Subcutaneous adipose tissue (tissue), 4 donors: Measurements from ENCODE around the gene CACYBP. TPM values are rescaled to one million over a fixed set of nuclear protein-coding genes. Genes with fewer than 3 reads are reported as not detected.

Source experiments
- small RNA-seq: library from RNA; depleted of rRNA; stranded (forward); fragments of <200 nt; gene quantifications from one replicate; pipeline ENCODE3, GENCODE V24; 2016
- total RNA-seq, 4 donors: library from RNA; depleted of rRNA; stranded (reverse); fragments of >200 nt; gene quantifications; one replicate each; pipeline ENCODE4 v1.1.0, GENCODE V29; 2016
- TF ChIP-seq, protein P1 (sequence below): fragments of 450-650 bp; IDR thresholded peaks from one replicate; pipeline ENCODE4 v1.5.1; 2016; ENCODE audit warnings: low read depth, mild to moderate bottlenecking, control low read depth, antibody characterized with exemption, moderate library complexity

Gene CACYBP
- total RNA-seq, 4 donors from 2014 or later = 49.1 to 337 (median 169) TPM

DNA sequence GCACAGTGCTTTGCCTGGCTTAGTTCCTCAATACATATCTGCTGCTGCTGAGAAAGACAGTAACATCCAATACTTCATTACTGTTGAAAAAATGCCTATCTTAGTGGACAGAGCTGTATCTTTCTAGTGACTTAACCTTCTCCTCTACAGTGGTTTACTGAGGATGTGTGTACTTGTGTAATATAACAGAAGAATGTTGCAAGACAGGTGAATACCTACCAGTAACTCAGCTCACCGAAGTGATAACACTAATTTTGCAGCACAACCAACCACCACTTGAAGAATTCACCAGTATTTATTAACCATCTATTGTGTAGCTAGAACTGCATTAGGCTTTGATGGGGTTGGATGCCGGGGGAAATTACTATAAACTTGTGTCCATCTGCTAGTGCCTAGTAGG lies 51.2 kb downstream of the CACYBP start:
- TF ChIP-seq, protein P1, sequence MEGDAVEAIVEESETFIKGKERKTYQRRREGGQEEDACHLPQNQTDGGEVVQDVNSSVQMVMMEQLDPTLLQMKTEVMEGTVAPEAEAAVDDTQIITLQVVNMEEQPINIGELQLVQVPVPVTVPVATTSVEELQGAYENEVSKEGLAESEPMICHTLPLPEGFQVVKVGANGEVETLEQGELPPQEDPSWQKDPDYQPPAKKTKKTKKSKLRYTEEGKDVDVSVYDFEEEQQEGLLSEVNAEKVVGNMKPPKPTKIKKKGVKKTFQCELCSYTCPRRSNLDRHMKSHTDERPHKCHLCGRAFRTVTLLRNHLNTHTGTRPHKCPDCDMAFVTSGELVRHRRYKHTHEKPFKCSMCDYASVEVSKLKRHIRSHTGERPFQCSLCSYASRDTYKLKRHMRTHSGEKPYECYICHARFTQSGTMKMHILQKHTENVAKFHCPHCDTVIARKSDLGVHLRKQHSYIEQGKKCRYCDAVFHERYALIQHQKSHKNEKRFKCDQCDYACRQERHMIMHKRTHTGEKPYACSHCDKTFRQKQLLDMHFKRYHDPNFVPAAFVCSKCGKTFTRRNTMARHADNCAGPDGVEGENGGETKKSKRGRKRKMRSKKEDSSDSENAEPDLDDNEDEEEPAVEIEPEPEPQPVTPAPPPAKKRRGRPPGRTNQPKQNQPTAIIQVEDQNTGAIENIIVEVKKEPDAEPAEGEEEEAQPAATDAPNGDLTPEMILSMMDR = no peak

DNA sequence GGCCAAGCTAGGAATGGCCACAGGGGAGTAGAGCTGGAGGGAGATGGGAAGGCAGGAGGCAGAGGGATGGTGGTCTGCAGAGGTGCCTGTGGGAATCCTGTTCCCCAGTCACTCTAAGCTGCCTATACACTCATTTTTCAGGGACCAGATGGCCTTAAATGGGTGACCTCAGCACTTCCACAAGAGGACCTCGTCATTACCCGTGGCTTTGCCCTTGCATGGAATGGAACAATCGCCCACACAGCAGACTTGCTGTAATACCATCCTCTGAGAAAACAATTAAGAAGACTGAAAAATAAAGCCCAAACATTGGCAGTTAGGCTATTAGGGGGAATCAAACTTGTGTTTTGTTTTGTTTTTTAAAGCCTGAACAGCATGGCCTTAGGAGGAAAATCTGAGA lies 55.0 kb downstream of the CACYBP start:
- TF ChIP-seq, protein P1 = no peak

Small RNA genes within 50 kb of the gene (small RNA-seq; reads per million reads assigned to genes)
- 0.49 reads per million for gene RF00019
- not detected for gene RNU6-307P

Other genes with a start within 250 kb of the CACYBP start
- gene MRPS14, start 23.5 kb downstream of the CACYBP start, total RNA-seq = 10 to 100 TPM; 16.2 to 32.9 (median 24.3) TPM
- 10 to 100 TPM in 1 of 4 donors, under 1 TPM in 3; 0.51 to 18.3 (median 0.85) TPM for gene TNN, start 67.9 kb downstream of the CACYBP start, total RNA-seq
- 10 to 100 TPM; 38.1 to 62.8 (median 60.8) TPM for gene KIAA0040, start 192.8 kb downstream of the CACYBP start, total RNA-seq